Transverse colon (tissue), 4 donors: Measurements from ENCODE around the gene KRT80. TPM values are rescaled to one million over a fixed set of nuclear protein-coding genes. Genes with fewer than 3 reads are reported as not detected.

ENCODE experiments used
- DNase-seq: peaks from one replicate; pipeline ENCODE4 v3.0.0-alpha.2; 2019
- H3K27ac ChIP-seq, 4 donors: fragments of 200-600 bp; sonication (generic); 2 replicates each; pipeline ENCODE4 v1.5.1; 2016 to 2018; ENCODE audit warnings: inconsistent platforms in 4 of 4
- H3K27me3 ChIP-seq: fragments of 200-600 bp; sonication (generic); 2 replicates; pipeline ENCODE4 v1.5.1; 2017; ENCODE audit warnings: inconsistent platforms
- H3K36me3 ChIP-seq, 4 donors: fragments of 200-600 bp; sonication (generic); 2 replicates each; pipeline ENCODE4 v1.5.1; 2017 to 2019; ENCODE audit warnings: inconsistent platforms in 4 of 4
- H3K4me1 ChIP-seq, 4 donors: fragments of 200-600 bp; sonication (generic); 2 replicates each; pipeline ENCODE4 v1.5.1; 2017 to 2020; ENCODE audit warnings: inconsistent platforms in 4 of 4
- H3K4me3 ChIP-seq, 4 donors: fragments of 200-600 bp; sonication (generic); 1 replicate in 1 of 4; 2 replicates in 3 of 4; pipeline versions ENCODE4 v1.5.1 to v1.6.1; 2017 to 2019; ENCODE audit warnings: inconsistent platforms in 4 of 4
- H3K9me3 ChIP-seq, 2 donors: fragments of 200-600 bp; sonication (generic); 2 replicates each; pipeline ENCODE4 v1.5.1; 2017 to 2019; ENCODE audit warnings: inconsistent platforms in 2 of 2
- EP300 ChIP-seq: sonication (generic); formaldehyde crosslinking; IDR thresholded peaks from one replicate; pipeline ENCODE4 v1.6.1; 2017; ENCODE audit warnings: antibody characterized with exemption, low read depth
- POLR2A ChIP-seq: fragments of 450-650 bp; IDR thresholded peaks from one replicate; pipeline ENCODE4 v1.6.1; 2016; ENCODE audit warnings: antibody characterized with exemption, mild to moderate bottlenecking, moderate library complexity
- POLR2AphosphoS5 ChIP-seq, 3 donors: sonication (generic); formaldehyde crosslinking; IDR thresholded peaks; one replicate each; pipeline ENCODE4 v1.6.1; 2016; ENCODE audit warnings: antibody characterized with exemption in 3 of 3
- WGBS, 2 donors: methylation state at CpG; one replicate each; pipeline ENCODE4 v1.1.5; 2018; ENCODE audit warnings: low coverage in 1 of 2; 5-methylcytosine and 5-hydroxymethylcytosine counted together
- in situ Hi-C, 4 donors: fragments of 200-750 bp; cut with MboI; loops; one replicate each; pipeline versions ENCODE4 v1.15.0 to v1.15.1; 2017; ENCODE audit warnings: low sequenced_read_pairs in 3 of 4, low pct_ligation_motif_present in 1 of 4, low pct_unique_long_range_greater_than_20kb in 1 of 4
- intact Hi-C: fragments of 100-400 bp; cut with DNase I; formaldehyde crosslinking; loops from one replicate; pipeline ENCODE4 v1.15.1; 2023; ENCODE audit warnings: low total_unique reads
- total RNA-seq, 4 donors: library from RNA; depleted of rRNA; stranded (reverse); fragments of >200 nt; gene quantifications; one replicate each; pipeline ENCODE4 v1.1.0, GENCODE V29; 2016
- TF ChIP-seq, protein P1 (sequence below), 5 experiments: fragments of 200-600 bp in 3 of 5; fragments of 450-650 bp in 2 of 5; sonication (generic) in 3 of 5; IDR thresholded peaks; 1 replicate in 2 of 5; 2 replicates in 3 of 5; pipeline ENCODE4 v1.5.1; 2016 to 2017; ENCODE audit warnings: antibody characterized with exemption in 5 of 5, inconsistent platforms in 3 of 5, mild to moderate bottlenecking in 2 of 5, moderate library complexity in 1 of 5

KRT80 gene
- total RNA-seq, 4 donors from 2014 or later, result 0.14 TPM; not detected in 3

DNA sequence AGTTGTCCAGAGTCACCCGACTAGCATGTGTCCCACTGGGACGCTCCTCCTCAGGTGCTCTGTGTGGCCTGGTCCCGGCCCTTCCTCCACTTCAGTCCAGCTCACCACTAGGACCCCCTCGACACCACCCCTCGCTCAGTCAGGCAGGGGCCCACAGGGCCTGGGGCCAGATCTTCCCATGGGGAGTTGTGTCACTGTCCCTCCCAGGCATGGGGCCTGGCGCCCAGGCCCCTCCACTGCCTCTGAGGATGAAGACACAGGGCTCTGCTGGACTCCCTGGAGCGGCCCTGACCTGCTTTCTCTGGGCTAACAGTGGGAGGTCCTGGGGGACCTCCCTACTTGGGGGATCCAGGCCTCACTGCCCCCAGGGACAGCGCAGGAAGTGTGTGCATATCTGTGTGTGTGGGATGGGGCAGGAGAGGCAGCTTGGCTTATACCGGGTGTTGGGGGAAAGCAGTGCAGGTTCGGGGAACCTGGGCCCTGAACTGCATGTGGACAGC lies 43.8 kb downstream of the KRT80 start:
- WGBS, 2 donors, result 40 to 67% methylated on average over 1 to 10 of the region's 10 CpGs
- Histone ChIP-seq H3K36me3 (no peaks in the 10 kb centered on the region), H3K9me3 (no peaks in the 10 kb centered on the region), H3K4me1 (peaks cover 49 to 83% (median 62%) of the 10 kb centered on the region in 4 donors), H3K4me3 (no peak overlapping the region), H3K27ac (peak overlapping the region; percentile 83 to 93 (median 88)), H3K27me3 (peaks cover 4% of the 10 kb centered on the region)
- intact Hi-C loops (no loop called here), in situ Hi-C loops (no loop called here)
- TF ChIP-seq, protein P1, sequence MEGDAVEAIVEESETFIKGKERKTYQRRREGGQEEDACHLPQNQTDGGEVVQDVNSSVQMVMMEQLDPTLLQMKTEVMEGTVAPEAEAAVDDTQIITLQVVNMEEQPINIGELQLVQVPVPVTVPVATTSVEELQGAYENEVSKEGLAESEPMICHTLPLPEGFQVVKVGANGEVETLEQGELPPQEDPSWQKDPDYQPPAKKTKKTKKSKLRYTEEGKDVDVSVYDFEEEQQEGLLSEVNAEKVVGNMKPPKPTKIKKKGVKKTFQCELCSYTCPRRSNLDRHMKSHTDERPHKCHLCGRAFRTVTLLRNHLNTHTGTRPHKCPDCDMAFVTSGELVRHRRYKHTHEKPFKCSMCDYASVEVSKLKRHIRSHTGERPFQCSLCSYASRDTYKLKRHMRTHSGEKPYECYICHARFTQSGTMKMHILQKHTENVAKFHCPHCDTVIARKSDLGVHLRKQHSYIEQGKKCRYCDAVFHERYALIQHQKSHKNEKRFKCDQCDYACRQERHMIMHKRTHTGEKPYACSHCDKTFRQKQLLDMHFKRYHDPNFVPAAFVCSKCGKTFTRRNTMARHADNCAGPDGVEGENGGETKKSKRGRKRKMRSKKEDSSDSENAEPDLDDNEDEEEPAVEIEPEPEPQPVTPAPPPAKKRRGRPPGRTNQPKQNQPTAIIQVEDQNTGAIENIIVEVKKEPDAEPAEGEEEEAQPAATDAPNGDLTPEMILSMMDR (IDR thresholded peaks at IDR 0.05), result no peak
- TF ChIP-seq POLR2AphosphoS5 (IDR thresholded peaks at IDR 0.05), result no peak
- no peak for TF ChIP-seq EP300
- TF ChIP-seq POLR2A, result no peak
- no peak for DNase-seq

DNA sequence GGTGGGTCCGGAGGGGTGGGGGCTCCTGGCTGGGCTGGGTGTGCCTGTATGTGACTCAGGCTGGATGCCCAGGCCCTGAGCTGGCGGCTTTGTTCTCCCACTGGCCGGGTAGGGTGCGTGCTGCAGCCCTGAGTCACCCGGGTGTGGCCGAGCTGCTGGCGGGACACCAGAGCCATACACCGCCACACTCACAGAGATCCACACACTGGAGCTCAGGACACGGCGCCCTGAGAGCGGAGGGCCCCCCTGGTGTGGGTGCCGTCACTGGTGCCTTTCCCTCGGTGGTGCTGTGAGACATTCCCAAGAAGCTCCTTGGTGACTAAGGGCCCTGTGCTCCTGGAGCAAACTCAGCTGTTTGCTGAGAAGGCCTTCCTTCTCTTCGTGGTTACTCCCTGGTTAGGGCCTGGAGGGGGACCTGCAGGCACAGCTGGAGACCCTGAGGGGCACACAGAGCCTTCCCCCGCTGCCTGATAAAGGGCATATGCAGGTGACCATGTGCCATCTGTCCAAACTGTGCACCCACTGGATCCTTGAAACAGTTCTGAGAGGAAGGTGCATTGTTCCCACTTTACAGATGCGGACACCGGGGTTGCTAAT lies 44.3 kb downstream of the KRT80 start:
- Histone ChIP-seq H3K4me3 (no peak overlapping the region), H3K27ac (peak overlapping the region; percentile 83 to 93 (median 88)), H3K9me3 (no peaks in the 10 kb centered on the region), H3K4me1 (peaks cover 48 to 77% (median 59%) of the 10 kb centered on the region in 4 donors), H3K27me3 (peaks cover 3% of the 10 kb centered on the region), H3K36me3 (no peaks in the 10 kb centered on the region)
- TF ChIP-seq, protein P1 (IDR thresholded peaks at IDR 0.05), result no peak
- TF ChIP-seq POLR2A, result peak; percentile 90
- peak; percentile 88 for TF ChIP-seq EP300
- TF ChIP-seq POLR2AphosphoS5 (IDR thresholded peaks at IDR 0.05), result peak; percentile 72 to 95 (median 92)
- in situ Hi-C loops (no loop called here), intact Hi-C loops (no loop called here)
- DNase-seq, result peak; percentile 95
- WGBS, 2 donors, result 40% methylated on average over 17 of the region's 17 CpGs; no CpG with 5 or more reads in 1 of the 2 donors

DNA sequence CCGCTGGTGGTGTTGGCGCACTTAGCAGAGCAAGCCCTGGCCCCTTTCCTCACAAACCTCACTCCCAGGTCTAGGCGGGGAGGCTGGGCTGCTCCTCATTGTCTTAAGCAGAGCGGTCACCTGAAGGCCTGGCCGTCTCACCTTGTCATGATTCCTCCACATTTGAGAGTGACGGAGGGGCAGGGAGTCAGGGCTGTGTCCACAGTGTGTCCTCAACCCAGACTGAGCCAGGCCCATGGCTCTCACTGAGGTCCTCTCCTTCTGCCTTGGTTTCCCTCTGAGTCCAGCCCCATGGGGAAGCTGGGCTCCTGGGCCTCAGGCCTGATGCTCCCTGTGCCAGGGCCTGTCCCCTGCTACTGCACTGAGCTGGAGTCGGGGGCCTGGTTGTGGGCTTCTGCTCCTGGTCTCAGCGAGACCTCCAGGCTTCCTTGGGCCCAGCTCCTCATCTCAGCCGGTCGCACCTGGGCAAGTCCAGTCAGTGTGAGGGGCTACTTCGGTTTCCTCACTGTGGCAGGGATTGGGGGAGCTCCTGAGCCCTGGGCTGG lies 44.9 kb downstream of the KRT80 start:
- H3K36me3 ChIP-seq, result no peaks in the 10 kb centered on the region
- intact Hi-C loops (no loop called here), in situ Hi-C loops (no loop called here)
- no peaks in the 10 kb centered on the region for H3K27me3 ChIP-seq
- H3K9me3 ChIP-seq, result no peaks in the 10 kb centered on the region
- peak overlapping the region; percentile 83 to 93 (median 88) for H3K27ac ChIP-seq
- 76% methylated on average over 10 of the region's 11 CpGs; no CpG with 5 or more reads in 1 of the 2 donors for WGBS, 2 donors
- H3K4me3 ChIP-seq, result no peak overlapping the region
- DNase-seq, result no peak
- TF ChIP-seq POLR2AphosphoS5 (IDR thresholded peaks at IDR 0.05) (no peak), POLR2A (no peak), EP300 (no peak)
- TF ChIP-seq, protein P1 (IDR thresholded peaks at IDR 0.05), result no peak
- peaks cover 42 to 71% (median 53%) of the 10 kb centered on the region in 4 donors for H3K4me1 ChIP-seq

DNA sequence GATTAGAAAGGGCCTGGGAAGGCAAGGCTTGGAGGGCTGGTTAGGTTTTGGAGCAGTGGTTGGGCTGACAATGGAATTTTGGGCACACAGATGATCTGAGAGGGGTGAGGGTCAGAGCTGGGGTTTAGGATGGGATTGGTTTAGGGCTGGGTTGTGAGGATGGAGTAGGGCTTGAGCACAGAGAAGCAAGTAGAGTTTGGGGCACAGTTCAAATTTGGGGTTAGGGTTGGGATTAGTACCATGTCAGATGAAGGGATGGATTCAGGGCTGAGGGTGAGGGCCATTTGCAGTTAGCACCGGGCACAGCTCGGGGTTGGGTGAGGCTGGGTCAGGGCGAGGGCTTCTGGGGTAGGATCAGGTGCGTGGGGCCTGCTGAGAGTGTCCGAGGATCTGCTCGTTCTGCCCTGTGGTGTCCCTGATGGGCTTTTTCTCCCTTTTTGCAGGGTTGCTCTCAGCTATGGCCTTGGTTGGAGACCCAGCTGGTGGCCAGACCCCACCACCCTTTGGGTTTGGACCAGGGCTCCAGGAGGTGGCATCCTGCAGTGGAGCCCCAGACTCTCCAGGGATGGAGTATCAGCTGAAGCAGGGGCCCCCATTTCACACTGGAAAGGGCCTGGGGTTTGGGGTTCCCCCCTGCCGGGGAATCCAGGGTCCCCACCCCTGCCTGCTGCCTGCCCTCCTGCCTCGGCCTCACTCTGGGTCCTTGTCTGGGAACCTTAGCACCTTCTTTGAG lies 45.6 kb downstream of the KRT80 start:
- peak; percentile 8 for DNase-seq
- no peaks in the 10 kb centered on the region for H3K9me3 ChIP-seq
- no peak overlapping the region for H3K4me3 ChIP-seq
- H3K36me3 ChIP-seq, result no peaks in the 10 kb centered on the region
- H3K4me1 ChIP-seq, result peaks cover 40 to 65% (median 46%) of the 10 kb centered on the region in 4 donors
- H3K27ac ChIP-seq, result peak overlapping the region; percentile 83 to 93 (median 88)
- H3K27me3 ChIP-seq, result no peaks in the 10 kb centered on the region
- 89 to 94% methylated on average over 5 to 8 of the region's 8 CpGs for WGBS, 2 donors
- in situ Hi-C loops (no loop called here), intact Hi-C loops (no loop called here)
- TF ChIP-seq, protein P1 (IDR thresholded peaks at IDR 0.05), result no peak
- TF ChIP-seq POLR2AphosphoS5 (IDR thresholded peaks at IDR 0.05) (no peak), POLR2A (no peak), EP300 (no peak)
